ENCODE data around the gene SMIM35.
"Not testable (repeated sequence)": the region's sequence is repeated elsewhere in the genome, so short reads cannot be mapped to it uniquely, and the experiment has no call there.

Gene SMIM35

GRCh38 chr11:118078911-118079411, 7.8 kb downstream of the SMIM35 start:
- DNase-seq = no peak

- DNase-seq = no peak
These were observed 9.9 kb downstream of the SMIM35 start, which contains the start of gene TMPRSS4 for GRCh38 chr11:118076754-118077281. Gene TMPRSS4, plus strand, starts transcription at chr11:118077078. Its CDS starts 225 bp downstream, at chr11:118077303.

GRCh38 chr11:118074785-118075184, 12.0 kb downstream of the SMIM35 start:
- DNase-seq = no peak

GRCh38 chr11:118074091-118074685, 12.6 kb downstream of the SMIM35 start:
- no peak for DNase-seq

GRCh38 chr11:118073554-118073953, 13.2 kb downstream of the SMIM35 start:
- DNase-seq = no peak

- DNase-seq = no peak
These were observed 15.2 kb downstream of the SMIM35 start for GRCh38 chr11:118071416-118072030.

GRCh38 chr11:118068945-118069612, 17.7 kb downstream of the SMIM35 start:
- no peak for DNase-seq

- DNase-seq = no peak
These were observed 18.4 kb downstream of the SMIM35 start for GRCh38 chr11:118068206-118068944.

- DNase-seq = no peak
These were observed 19.8 kb downstream of the SMIM35 start for GRCh38 chr11:118067006-118067405.

- DNase-seq = no peak
These were observed 21.4 kb downstream of the SMIM35 start for GRCh38 chr11:118065384-118065783.

GRCh38 chr11:118064956-118065355, 21.8 kb downstream of the SMIM35 start:
- no peak for DNase-seq

- not testable (repeated sequence) for DNase-seq
These were observed 24.1 kb downstream of the SMIM35 start for GRCh38 chr11:118062631-118063030.

GRCh38 chr11:118062181-118062580, 24.6 kb downstream of the SMIM35 start:
- DNase-seq = not testable (repeated sequence)

- no peak for DNase-seq
These were observed 25.1 kb downstream of the SMIM35 start for GRCh38 chr11:118061586-118062125.

- no peak for DNase-seq
These were observed 25.9 kb downstream of the SMIM35 start for GRCh38 chr11:118060869-118061268.

GRCh38 chr11:118060081-118060661, 26.6 kb downstream of the SMIM35 start:
- DNase-seq = no peak

GRCh38 chr11:118059246-118059940, 27.4 kb downstream of the SMIM35 start:
- DNase-seq = no peak

- DNase-seq = no peak
These were observed 28.2 kb downstream of the SMIM35 start for GRCh38 chr11:118058311-118059245.

- DNase-seq = no peak
These were observed 29.3 kb downstream of the SMIM35 start for GRCh38 chr11:118057251-118058145.

All from NCI-H1092 (cell line).